MM.1S (cell line): ENCODE measurements around the gene FMN1.

Source experiments
- DNase-seq: peaks from one replicate; pipeline ENCODE4 v3.0.0-alpha.2; 2015
- H2AFZ ChIP-seq: fragments of 300-600 bp; sonication (generic); 2 replicates; pipeline ENCODE4 v1.6.0; 2016; ENCODE audit warnings: antibody characterized with exemption, low read length
- H3F3A ChIP-seq: fragments of 300-600 bp; sonication (generic); 2 replicates; pipeline ENCODE4 v1.6.1; 2016; ENCODE audit warnings: mild to moderate bottlenecking, antibody characterized with exemption, low read length, moderate library complexity, mixed read lengths; ENCODE audit not compliant: insufficient read depth
- H3K27ac ChIP-seq: fragments of 300-600 bp; sonication (generic); 2 replicates; pipeline ENCODE4 v1.5.1; 2016; ENCODE audit warnings: mild to moderate bottlenecking, low read length
- H3K27me3 ChIP-seq: fragments of 300-600 bp; sonication (generic); replicated peaks from 2 replicates; pipeline ENCODE4 v1.6.0; 2016; ENCODE audit warnings: low read length; ENCODE audit not compliant: insufficient read depth
- H3K36me3 ChIP-seq: fragments of 300-600 bp; sonication (generic); replicated peaks from 2 replicates; pipeline ENCODE4 v1.6.1; 2016; ENCODE audit warnings: mild to moderate bottlenecking, low read length, mixed read lengths; ENCODE audit not compliant: insufficient read depth
- H3K4me1 ChIP-seq: fragments of 300-600 bp; sonication (generic); 2 replicates; pipeline ENCODE4 v1.6.1; 2016; ENCODE audit warnings: low read length, mixed read lengths
- H3K4me2 ChIP-seq: fragments of 300-600 bp; sonication (generic); 2 replicates; pipeline ENCODE4 v1.6.0; 2016; ENCODE audit warnings: low read depth, low read length
- H3K4me3 ChIP-seq: fragments of 300-600 bp; sonication (generic); 2 replicates; pipeline ENCODE4 v1.5.1; 2016; ENCODE audit warnings: low read length, mixed read lengths
- H3K79me2 ChIP-seq: fragments of 300-600 bp; sonication (generic); 2 replicates; pipeline ENCODE4 v1.6.1; 2016; ENCODE audit warnings: mixed run types, low read length, mixed read lengths
- H3K9ac ChIP-seq: fragments of 300-600 bp; sonication (generic); 2 replicates; pipeline ENCODE4 v1.6.1; 2016; ENCODE audit warnings: low read length, mixed read lengths
- H3K9me2 ChIP-seq: fragments of 300-600 bp; sonication (generic); replicated peaks from 2 replicates; pipeline ENCODE4 v1.6.1; 2016; ENCODE audit warnings: mild to moderate bottlenecking, low read length, mixed read lengths; ENCODE audit not compliant: insufficient read depth
- H3K9me3 ChIP-seq: fragments of 300-600 bp; sonication (generic); replicated peaks from 2 replicates; pipeline ENCODE4 v1.6.1; 2016; ENCODE audit warnings: mild to moderate bottlenecking, low read length, mixed read lengths; ENCODE audit not compliant: insufficient read depth
- H4K20me1 ChIP-seq: fragments of 300-600 bp; sonication (generic); 2 replicates; pipeline ENCODE4 v1.6.1; 2016; ENCODE audit warnings: mild to moderate bottlenecking, low read length, moderate library complexity, mixed read lengths; ENCODE audit not compliant: insufficient read depth
- CTCF ChIP-seq: fragments of 300-600 bp; sonication (generic); IDR thresholded peaks from 2 replicates; pipeline ENCODE4 v1.5.1; 2016; ENCODE audit warnings: antibody characterized with exemption, low read length, mixed read lengths
- EZH2 ChIP-seq: fragments of 300-600 bp; sonication (generic); optimal IDR thresholded peaks from 2 replicates; pipeline ENCODE3; 2017; ENCODE audit warnings: low read depth, mild to moderate bottlenecking, antibody characterized with exemption, low read length, mixed read lengths
- EZH2phosphoT487 ChIP-seq: fragments of 300-600 bp; sonication (generic); IDR thresholded peaks from 2 replicates; pipeline ENCODE4 v1.6.1; 2018; ENCODE audit warnings: antibody characterized with exemption, low read length

Gene FMN1

GRCh38 chr15:32778391-32779176 lies 415.9 kb downstream of the FMN1 start:
- Histone ChIP-seq H3K36me3 (0 out of 2 replicates have a peak, but pooled peaks cover 2% of the 10 kb centered on the region), H3K27me3 (no peaks in the 10 kb centered on the region), H3K9me2 (no peaks in the 10 kb centered on the region), H3F3A (no peaks in the 10 kb centered on the region), H3K27ac (no peak overlapping the region), H3K79me2 (no peaks in the 10 kb centered on the region), H3K9ac (no peak overlapping the region), H3K4me1 (no peaks in the 10 kb centered on the region), H3K4me3 (no peak overlapping the region), H4K20me1 (no peaks in the 10 kb centered on the region), H3K9me3 (no peaks in the 10 kb centered on the region), H2AFZ (no peak overlapping the region), H3K4me2 (no peak overlapping the region)
- no peak for DNase-seq
- TF ChIP-seq CTCF (no peak), EZH2phosphoT487 (no peak)

- Histone ChIP-seq H4K20me1 (no peaks in the 10 kb centered on the region), H3K9me2 (no peaks in the 10 kb centered on the region), H3K79me2 (no peaks in the 10 kb centered on the region), H2AFZ (no peak overlapping the region), H3K27ac (no peak overlapping the region), H3K9me3 (no peaks in the 10 kb centered on the region), H3K4me2 (no peak overlapping the region), H3K4me3 (no peak overlapping the region), H3F3A (no peaks in the 10 kb centered on the region), H3K4me1 (no peaks in the 10 kb centered on the region), H3K9ac (no peak overlapping the region), H3K27me3 (no peaks in the 10 kb centered on the region), H3K36me3 (0 out of 2 replicates have a peak, but pooled peaks cover 3% of the 10 kb centered on the region)
- TF ChIP-seq CTCF = no peak
- no peak for TF ChIP-seq EZH2phosphoT487
- TF ChIP-seq EZH2 = no peak
- DNase-seq = no peak
Measured at GRCh38 chr15:32775103-32775502, 419.4 kb downstream of the FMN1 start.

GRCh38 chr15:32774022-32774421 lies 420.5 kb downstream of the FMN1 start:
- no peaks in the 10 kb centered on the region for H3F3A ChIP-seq
- no peaks in the 10 kb centered on the region for H3K9me2 ChIP-seq
- no peak overlapping the region for H3K4me3 ChIP-seq
- H3K36me3 ChIP-seq = 0 out of 2 replicates have a peak, but pooled peaks cover 3% of the 10 kb centered on the region
- no peak overlapping the region for H2AFZ ChIP-seq
- DNase-seq = no peak
- no peaks in the 10 kb centered on the region for H3K9me3 ChIP-seq
- H3K79me2 ChIP-seq = no peaks in the 10 kb centered on the region
- H3K9ac ChIP-seq = no peak overlapping the region
- H3K4me2 ChIP-seq = no peak overlapping the region
- H3K27me3 ChIP-seq = no peaks in the 10 kb centered on the region
- no peaks in the 10 kb centered on the region for H4K20me1 ChIP-seq
- no peaks in the 10 kb centered on the region for H3K4me1 ChIP-seq
- no peak overlapping the region for H3K27ac ChIP-seq
- no peak for TF ChIP-seq EZH2
- no peak for TF ChIP-seq CTCF
- TF ChIP-seq EZH2phosphoT487 = no peak
